Measurements from ENCODE around the gene BCAS3. TPM values are rescaled to one million over a fixed set of nuclear protein-coding genes. Genes with fewer than 3 reads are reported as not detected.

The BCAS3 gene
- total and polyA plus RNA-seq, 4 experiments from 2014 or later: 27.0 to 45.2 (median 41.2) TPM

DNA sequence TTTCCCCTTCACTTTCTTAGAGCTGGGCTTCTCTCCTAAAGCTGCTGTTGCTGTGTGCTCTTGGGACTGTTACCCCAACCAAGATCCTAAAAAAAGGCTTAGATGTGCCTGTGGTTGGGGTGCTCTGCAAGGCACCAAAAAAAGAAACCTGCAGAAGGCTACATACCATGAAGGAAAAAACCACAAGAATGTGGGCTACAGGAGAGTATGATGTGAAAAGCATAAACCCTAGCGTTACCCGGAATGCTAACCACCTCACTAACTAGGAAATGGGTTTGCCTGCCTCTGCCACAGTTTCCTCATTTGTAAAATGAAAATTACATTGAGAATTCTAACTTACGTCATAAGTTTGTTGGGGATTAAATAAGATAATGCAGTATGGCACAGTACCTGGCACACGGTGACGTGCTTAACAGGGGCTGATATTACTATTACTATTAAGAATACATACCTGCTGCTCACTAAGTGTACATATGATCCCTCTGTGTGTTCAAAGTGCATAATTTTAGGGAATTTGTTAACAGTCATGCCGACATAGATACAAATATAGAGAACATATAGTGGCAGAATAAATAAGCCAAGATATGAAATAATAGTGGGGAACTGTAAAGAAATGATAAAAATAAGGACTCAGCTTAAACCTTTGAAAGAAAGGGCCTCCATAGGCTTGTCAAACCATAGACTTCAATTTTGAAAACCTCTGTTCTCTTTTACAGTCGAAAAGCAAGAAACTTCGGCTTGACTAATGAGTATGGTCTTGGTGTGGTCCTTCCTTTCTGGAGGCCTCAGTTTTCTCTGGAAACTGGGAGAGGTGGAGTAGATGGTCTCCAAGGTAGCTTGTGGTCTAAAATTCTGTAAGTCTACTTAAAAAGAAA lies 544.2 kb downstream of the BCAS3 start:
- Mint-ChIP-seq H3K27me3 (no peaks in the 10 kb centered on the region), H3K4me3 (peak overlapping the region; percentile 74 to 88 (median 86)), H3K4me1 (peaks cover 26 to 44% (median 33%) of the 10 kb centered on the region in 4 donors), H3K27ac (peak overlapping the region; percentile 73 to 93 (median 84)), H3K9me3 (peaks cover 0 to 2% (median 0%) of the 10 kb centered on the region in 8 donors), H3K36me3 (no peaks in the 10 kb centered on the region)
- peak overlapping the region in 1 of 2 donors; percentile 28 for H3K4me3 ChIP-seq (ENCODE audit: low read length in 2 of 2)
- ChIA-PET CTCF (ENCODE audit: partially characterized antibody) (interaction anchor here (0.6 to 1.2 kb wide), 5 partner anchors 8 to 228 kb away, joined by 3 read pairs; no protein-coding TSS in a partner anchor), POLR2A (ENCODE audit: partially characterized antibody) (interaction anchor here (1.2 to 1.4 kb wide), 3 partner anchors 10 to 24 kb away, joined by 3 to 5 read pairs (median 5); no protein-coding TSS in a partner anchor)
- H3K27me3 ChIP-seq (ENCODE audit: insufficient read depth, low read length): no peaks in the 10 kb centered on the region
- H3K4me1 ChIP-seq (ENCODE audit: insufficient read depth, low read length): peaks cover 31% of the 10 kb centered on the region
- intact Hi-C loops (cut with micrococcal nuclease): loop anchor here (1.0 kb wide), 1 partner anchor 83 kb away; no protein-coding TSS in a partner anchor
- H3K36me3 ChIP-seq (ENCODE audit: insufficient read depth, low read length): no peaks in the 10 kb centered on the region
- H3K27ac ChIP-seq (ENCODE audit: low read depth, low read length): peak overlapping the region; percentile 16
- peak; percentile 14 to 39 (median 16) for DNase-seq
- H3K9me3 ChIP-seq (ENCODE audit: control insufficient read depth in 1 of 2, low read length in 2 of 2): no peaks in the 10 kb centered on the region

DNA sequence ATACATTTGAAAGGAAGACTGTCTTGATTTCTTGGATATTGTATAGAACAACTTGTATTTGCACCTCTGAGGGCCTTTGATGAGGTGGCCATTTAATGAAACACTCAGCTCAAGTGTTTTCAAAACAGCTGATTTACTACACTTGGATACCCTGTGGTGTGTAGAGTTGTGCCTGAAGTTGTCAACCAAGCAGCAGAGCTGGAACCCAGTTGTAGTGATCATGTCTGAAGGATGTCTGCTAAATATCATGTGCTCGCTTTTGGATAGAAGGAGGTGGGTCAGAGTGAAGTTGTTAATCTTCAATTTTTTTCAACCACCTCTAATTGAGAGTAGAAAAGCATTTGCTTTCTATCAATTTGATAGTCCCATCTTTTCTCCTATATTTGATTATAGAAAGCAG lies 546.1 kb downstream of the BCAS3 start:
- Histone ChIP-seq H3K9me3 (ENCODE audit: control insufficient read depth in 1 of 2, low read length in 2 of 2) (no peaks in the 10 kb centered on the region), H3K36me3 (ENCODE audit: insufficient read depth, low read length) (no peaks in the 10 kb centered on the region), H3K27ac (ENCODE audit: low read depth, low read length) (no peak overlapping the region), H3K27me3 (ENCODE audit: insufficient read depth, low read length) (no peaks in the 10 kb centered on the region), H3K4me1 (ENCODE audit: insufficient read depth, low read length) (peaks cover 31% of the 10 kb centered on the region), H3K4me3 (ENCODE audit: low read length in 2 of 2) (no peak overlapping the region)
- no peak for DNase-seq
- Mint-ChIP-seq H3K4me3 (peak overlapping the region in 4 of 8 donors; percentile 61 to 77 (median 66)), H3K36me3 (no peaks in the 10 kb centered on the region), H3K27ac (peak overlapping the region in 1 of 7 donors; percentile 58), H3K4me1 (peaks cover 23 to 44% (median 32%) of the 10 kb centered on the region in 4 donors), H3K27me3 (no peaks in the 10 kb centered on the region), H3K9me3 (peaks cover 0 to 2% (median 0%) of the 10 kb centered on the region in 8 donors)
- ChIA-PET POLR2A (ENCODE audit: partially characterized antibody) (no interaction called here), CTCF (ENCODE audit: partially characterized antibody) (no interaction called here)
- intact Hi-C loops (cut with micrococcal nuclease): no loop called here

DNA sequence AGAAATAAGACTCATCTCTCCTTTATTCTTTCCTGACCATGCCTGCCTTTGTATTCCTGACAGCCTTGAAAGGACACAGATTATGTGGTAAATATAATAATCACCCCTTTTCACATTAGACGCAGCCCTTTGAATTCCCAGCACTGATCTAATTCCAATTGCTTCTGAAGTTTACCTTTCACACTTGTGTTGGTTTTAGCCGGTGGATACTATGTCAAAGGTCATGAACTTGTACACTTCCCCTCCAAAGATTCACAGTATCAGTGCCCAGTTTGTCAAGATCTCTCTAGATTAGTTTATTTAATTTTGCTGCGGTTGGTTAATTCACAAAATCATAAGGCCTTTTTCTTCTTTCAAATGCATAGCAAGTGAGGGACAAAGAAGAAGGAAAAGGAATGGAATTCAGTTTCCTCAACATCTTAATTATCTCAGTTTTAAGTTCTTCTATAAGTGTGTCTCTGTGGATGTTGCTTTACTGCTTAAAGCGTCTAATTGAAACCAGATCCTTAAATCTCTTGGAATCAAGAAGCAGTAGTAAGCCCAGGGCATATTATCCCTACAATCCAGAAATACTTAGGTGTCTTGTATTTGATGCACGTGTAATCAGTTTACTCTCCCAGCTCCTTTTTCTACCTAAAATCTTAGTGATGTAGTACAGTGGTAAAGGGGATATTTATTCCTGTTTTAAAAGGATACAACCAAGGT lies 547.7 kb downstream of the BCAS3 start:
- POLR2A ChIA-PET (ENCODE audit: partially characterized antibody): no interaction called here
- no peaks in the 10 kb centered on the region for H3K9me3 Mint-ChIP-seq
- H3K27ac Mint-ChIP-seq: no peak overlapping the region
- H3K36me3 Mint-ChIP-seq: no peaks in the 10 kb centered on the region
- Histone ChIP-seq H3K36me3 (ENCODE audit: insufficient read depth, low read length) (no peaks in the 10 kb centered on the region), H3K9me3 (ENCODE audit: control insufficient read depth in 1 of 2, low read length in 2 of 2) (no peaks in the 10 kb centered on the region), H3K4me3 (ENCODE audit: low read length in 2 of 2) (no peak overlapping the region), H3K27me3 (ENCODE audit: insufficient read depth, low read length) (no peaks in the 10 kb centered on the region), H3K27ac (ENCODE audit: low read depth, low read length) (no peak overlapping the region), H3K4me1 (ENCODE audit: insufficient read depth, low read length) (peaks cover 31% of the 10 kb centered on the region)
- H3K27me3 Mint-ChIP-seq: no peaks in the 10 kb centered on the region
- peaks cover 23 to 38% (median 29%) of the 10 kb centered on the region in 4 donors for H3K4me1 Mint-ChIP-seq
- intact Hi-C loops (cut with micrococcal nuclease): no loop called here
- CTCF ChIA-PET (ENCODE audit: partially characterized antibody): interaction anchor here (0.6 to 1.6 kb wide), 2 partner anchors 12 to 20 kb away, joined by 3 to 4 read pairs; no protein-coding TSS in a partner anchor
- H3K4me3 Mint-ChIP-seq: peak overlapping the region in 1 of 8 donors; percentile 35
- no peak for DNase-seq

DNA sequence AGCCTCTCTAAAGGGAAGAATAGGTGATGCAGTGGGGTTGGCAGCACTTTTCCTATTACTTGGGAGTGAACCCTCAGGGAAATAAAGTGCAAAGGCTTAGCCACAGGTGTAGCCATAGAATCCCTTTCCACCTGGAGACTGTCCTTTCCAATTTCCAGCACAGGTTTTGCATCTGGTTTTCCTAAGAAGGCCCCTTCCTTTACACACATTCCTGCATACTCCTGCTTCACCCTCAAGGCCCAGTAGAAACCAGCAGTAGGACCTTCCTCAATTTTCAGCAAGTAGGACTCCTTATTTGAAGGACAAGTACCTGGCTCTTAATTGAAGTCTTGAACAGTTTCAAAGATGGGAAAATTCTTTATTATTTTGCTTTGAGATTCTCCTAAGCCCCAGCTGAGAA lies 550.2 kb downstream of the BCAS3 start:
- Mint-ChIP-seq H3K4me3 (no peak overlapping the region), H3K27ac (no peak overlapping the region), H3K4me1 (peaks cover 9 to 24% (median 11%) of the 10 kb centered on the region in 4 donors), H3K9me3 (no peaks in the 10 kb centered on the region), H3K36me3 (no peaks in the 10 kb centered on the region), H3K27me3 (no peaks in the 10 kb centered on the region)
- DNase-seq: no peak
- intact Hi-C loops (cut with micrococcal nuclease): no loop called here
- H3K9me3 ChIP-seq (ENCODE audit: control insufficient read depth in 1 of 2, low read length in 2 of 2): no peaks in the 10 kb centered on the region
- ChIA-PET CTCF (ENCODE audit: partially characterized antibody) (no interaction called here), POLR2A (ENCODE audit: partially characterized antibody) (no interaction called here)
- H3K36me3 ChIP-seq (ENCODE audit: insufficient read depth, low read length): no peaks in the 10 kb centered on the region
- peaks cover 10% of the 10 kb centered on the region for H3K4me1 ChIP-seq (ENCODE audit: insufficient read depth, low read length)
- H3K27me3 ChIP-seq (ENCODE audit: insufficient read depth, low read length): no peaks in the 10 kb centered on the region
- H3K27ac ChIP-seq (ENCODE audit: low read depth, low read length): no peak overlapping the region
- no peak overlapping the region for H3K4me3 ChIP-seq (ENCODE audit: low read length in 2 of 2)

DNA sequence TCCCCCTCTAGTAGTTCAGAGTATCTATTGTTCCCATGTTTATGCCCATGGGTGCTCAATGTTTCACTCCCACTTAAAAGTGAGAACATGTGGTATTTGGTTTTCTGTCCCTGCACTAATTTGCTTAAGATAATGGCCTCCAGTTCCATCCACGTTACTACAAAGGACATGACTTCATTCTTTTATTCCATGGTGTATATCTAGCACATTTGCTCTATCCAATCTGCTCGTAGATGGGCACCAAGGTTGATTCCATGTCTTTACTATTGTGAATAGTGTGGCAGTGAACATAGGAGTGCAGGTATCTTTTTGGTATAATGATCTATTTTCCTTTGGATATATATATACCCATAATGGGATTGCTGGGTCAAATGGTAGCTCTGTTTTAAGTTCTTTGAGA lies 552.8 kb downstream of the BCAS3 start:
- H3K9me3 ChIP-seq (ENCODE audit: control insufficient read depth in 1 of 2, low read length in 2 of 2): no peaks in the 10 kb centered on the region
- H3K4me1 Mint-ChIP-seq: peaks cover 4 to 14% (median 8%) of the 10 kb centered on the region in 4 donors
- DNase-seq: no peak
- H3K36me3 ChIP-seq (ENCODE audit: insufficient read depth, low read length): no peaks in the 10 kb centered on the region
- no peak overlapping the region for H3K4me3 ChIP-seq (ENCODE audit: low read length in 2 of 2)
- POLR2A ChIA-PET (ENCODE audit: partially characterized antibody): no interaction called here
- H3K36me3 Mint-ChIP-seq: no peaks in the 10 kb centered on the region
- H3K27ac ChIP-seq (ENCODE audit: low read depth, low read length): no peak overlapping the region
- intact Hi-C loops (cut with micrococcal nuclease): no loop called here
- CTCF ChIA-PET (ENCODE audit: partially characterized antibody): no interaction called here
- H3K4me1 ChIP-seq (ENCODE audit: insufficient read depth, low read length): no peaks in the 10 kb centered on the region
- no peaks in the 10 kb centered on the region for H3K9me3 Mint-ChIP-seq
- no peaks in the 10 kb centered on the region for H3K27me3 Mint-ChIP-seq
- H3K27me3 ChIP-seq (ENCODE audit: insufficient read depth, low read length): no peaks in the 10 kb centered on the region
- H3K27ac Mint-ChIP-seq: no peak overlapping the region
- H3K4me3 Mint-ChIP-seq: no peak overlapping the region

DNA sequence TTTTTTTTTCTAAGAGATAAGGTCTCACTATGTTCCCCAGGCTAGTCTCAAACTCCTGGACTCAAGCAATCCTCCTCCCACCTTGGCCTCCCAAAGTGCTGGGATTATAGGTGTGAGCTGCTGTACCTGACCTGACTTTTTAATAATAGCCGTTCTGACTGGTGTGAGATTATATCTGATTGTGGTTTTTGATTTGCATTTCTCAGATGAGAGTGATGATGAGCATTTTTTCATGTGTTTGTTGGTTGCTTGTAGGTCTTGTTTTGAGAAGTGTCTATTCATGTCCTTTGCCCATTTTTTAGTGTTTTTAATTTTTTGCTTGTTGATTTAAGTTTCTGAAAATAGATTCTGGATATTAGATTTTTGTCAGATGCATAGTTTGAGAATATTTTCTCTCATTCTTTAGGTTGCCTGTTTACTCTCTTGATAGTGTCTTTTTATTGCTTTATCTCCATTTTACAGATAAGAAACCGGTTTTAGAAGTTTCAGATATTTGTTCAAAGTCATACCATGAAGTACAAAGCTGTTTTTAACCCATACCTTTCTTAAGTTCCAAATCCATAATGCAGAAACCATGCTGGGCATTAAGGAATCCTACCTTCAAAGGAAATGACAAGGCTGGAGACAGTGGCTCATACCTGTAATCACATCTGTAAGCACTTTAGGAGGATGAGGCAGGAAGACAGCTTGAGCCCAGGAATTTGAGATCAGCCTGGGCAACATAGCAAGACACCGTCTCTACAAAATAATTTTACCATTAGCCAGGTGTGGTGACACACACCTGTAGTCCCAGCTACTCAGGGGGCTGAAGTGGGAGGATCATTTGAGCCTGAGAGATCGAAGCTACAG lies 553.5 kb downstream of the BCAS3 start:
- Mint-ChIP-seq H3K9me3 (no peaks in the 10 kb centered on the region), H3K4me3 (peak overlapping the region in 1 of 8 donors; percentile 31), H3K4me1 (peaks cover 4 to 14% (median 8%) of the 10 kb centered on the region in 4 donors), H3K27ac (peak overlapping the region in 2 of 7 donors; percentile 24 to 33), H3K36me3 (no peaks in the 10 kb centered on the region), H3K27me3 (no peaks in the 10 kb centered on the region)
- intact Hi-C loops (cut with micrococcal nuclease): no loop called here
- CTCF ChIA-PET (ENCODE audit: partially characterized antibody): interaction anchor here (0.7 kb wide), 1 partner anchor 10 kb away, joined by 4 read pairs; no protein-coding TSS in a partner anchor
- DNase-seq: no peak
- Histone ChIP-seq H3K27ac (ENCODE audit: low read depth, low read length) (no peak overlapping the region), H3K4me3 (ENCODE audit: low read length in 2 of 2) (no peak overlapping the region), H3K4me1 (ENCODE audit: insufficient read depth, low read length) (no peaks in the 10 kb centered on the region), H3K9me3 (ENCODE audit: control insufficient read depth in 1 of 2, low read length in 2 of 2) (no peaks in the 10 kb centered on the region), H3K36me3 (ENCODE audit: insufficient read depth, low read length) (no peaks in the 10 kb centered on the region), H3K27me3 (ENCODE audit: insufficient read depth, low read length) (no peaks in the 10 kb centered on the region)
- POLR2A ChIA-PET (ENCODE audit: partially characterized antibody): no interaction called here
